Transverse colon (tissue), 4 donors: ENCODE results near the gene ZNHIT6.

Source experiments
- EP300 ChIP-seq: sonication (generic); formaldehyde crosslinking; IDR thresholded peaks from one replicate; pipeline ENCODE4 v1.6.1; 2017; ENCODE audit warnings: antibody characterized with exemption, low read depth
- POLR2AphosphoS5 ChIP-seq, 3 donors: sonication (generic); formaldehyde crosslinking; IDR thresholded peaks; one replicate each; pipeline ENCODE4 v1.6.1; 2016; ENCODE audit warnings: antibody characterized with exemption in 3 of 3
- TF ChIP-seq, protein P1 (sequence below), 5 experiments: fragments of 200-600 bp in 3 of 5; fragments of 450-650 bp in 2 of 5; sonication (generic) in 3 of 5; IDR thresholded peaks; 1 replicate in 2 of 5; 2 replicates in 3 of 5; pipeline ENCODE4 v1.5.1; 2016 to 2017; ENCODE audit warnings: antibody characterized with exemption in 5 of 5, inconsistent platforms in 3 of 5, mild to moderate bottlenecking in 2 of 5, moderate library complexity in 1 of 5

- TF ChIP-seq POLR2AphosphoS5 (IDR thresholded peaks at IDR 0.05) = no peak
- TF ChIP-seq, protein P1, sequence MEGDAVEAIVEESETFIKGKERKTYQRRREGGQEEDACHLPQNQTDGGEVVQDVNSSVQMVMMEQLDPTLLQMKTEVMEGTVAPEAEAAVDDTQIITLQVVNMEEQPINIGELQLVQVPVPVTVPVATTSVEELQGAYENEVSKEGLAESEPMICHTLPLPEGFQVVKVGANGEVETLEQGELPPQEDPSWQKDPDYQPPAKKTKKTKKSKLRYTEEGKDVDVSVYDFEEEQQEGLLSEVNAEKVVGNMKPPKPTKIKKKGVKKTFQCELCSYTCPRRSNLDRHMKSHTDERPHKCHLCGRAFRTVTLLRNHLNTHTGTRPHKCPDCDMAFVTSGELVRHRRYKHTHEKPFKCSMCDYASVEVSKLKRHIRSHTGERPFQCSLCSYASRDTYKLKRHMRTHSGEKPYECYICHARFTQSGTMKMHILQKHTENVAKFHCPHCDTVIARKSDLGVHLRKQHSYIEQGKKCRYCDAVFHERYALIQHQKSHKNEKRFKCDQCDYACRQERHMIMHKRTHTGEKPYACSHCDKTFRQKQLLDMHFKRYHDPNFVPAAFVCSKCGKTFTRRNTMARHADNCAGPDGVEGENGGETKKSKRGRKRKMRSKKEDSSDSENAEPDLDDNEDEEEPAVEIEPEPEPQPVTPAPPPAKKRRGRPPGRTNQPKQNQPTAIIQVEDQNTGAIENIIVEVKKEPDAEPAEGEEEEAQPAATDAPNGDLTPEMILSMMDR (IDR thresholded peaks at IDR 0.05) = no peak
- TF ChIP-seq EP300 = no peak
Measured at GRCh38 chr1:85654066-85654782, 54.0 kb downstream of the ZNHIT6 start.
